Islet of Langerhans (tissue), 1 donor: ENCODE measurements around the gene SNCB.

Source experiments
- FAIRE-seq: peaks from one replicate; lab custom pipeline; 2011; peaks lifted over from hg19 to GRCh38; lab: Jason Lieb, UNC

Gene SNCB

DNA sequence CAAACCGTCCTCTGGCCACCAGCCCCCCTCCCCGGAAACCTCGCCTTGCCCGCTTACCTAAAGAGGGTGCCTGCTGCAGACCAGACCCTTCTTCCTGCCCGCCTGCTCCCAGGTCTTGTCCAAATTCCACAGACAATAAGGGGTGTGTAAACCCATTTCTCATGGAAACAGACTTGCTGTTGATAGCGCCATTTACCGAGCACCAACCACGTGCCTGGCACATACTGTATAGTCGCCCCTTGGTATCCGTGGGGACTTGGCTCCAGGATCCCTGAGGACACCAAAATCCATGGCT lies 56.1 kb downstream of the SNCB start:
- no peak for FAIRE-seq

DNA sequence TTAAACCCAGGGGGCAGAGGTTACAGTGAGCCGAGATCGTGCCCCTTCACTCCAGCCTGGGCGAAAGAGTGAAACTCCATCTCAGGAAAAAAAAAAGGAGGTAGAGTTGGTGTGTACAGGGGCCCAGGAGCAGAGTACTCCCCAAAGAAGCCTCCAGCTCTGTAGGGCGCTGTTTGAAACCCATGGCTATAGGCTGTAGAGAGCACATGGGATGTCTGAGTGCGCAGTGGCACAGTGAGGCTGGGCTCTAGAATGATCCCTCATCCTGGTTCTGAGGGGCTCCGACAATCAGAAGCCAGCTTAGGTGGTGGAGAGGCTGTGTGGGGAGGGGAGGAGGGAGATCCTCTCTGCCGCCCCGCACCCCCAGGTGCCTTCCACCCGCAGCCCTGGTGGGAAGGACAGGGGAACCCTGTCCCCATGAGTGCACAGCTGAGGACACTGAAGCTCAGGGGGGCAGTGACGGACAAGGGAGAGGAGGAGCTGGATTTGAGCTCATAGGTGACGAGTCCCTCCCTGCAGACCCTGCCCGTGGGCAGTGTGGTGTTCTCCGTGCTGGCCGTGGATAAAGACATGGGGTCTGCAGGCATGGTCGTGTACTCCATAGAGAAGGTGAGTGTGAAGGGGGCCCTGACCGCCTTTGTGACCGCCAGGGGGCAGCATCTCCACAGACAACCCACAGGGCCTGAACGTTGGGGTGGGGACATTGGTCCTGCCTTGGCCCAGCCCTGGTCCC lies 56.6 kb downstream of the SNCB start:
- no peak for FAIRE-seq
